Neural cell (in vitro differentiated cells): Measurements from ENCODE around the gene OR6K3. TPM values are rescaled to one million over a fixed set of nuclear protein-coding genes. Genes with fewer than 3 reads are reported as not detected.

ENCODE experiments used
- H2AFZ ChIP-seq: fragments of 200-600, 300-800 bp; sonication (generic), shearing (Covaris generic); 2 replicates; pipeline ENCODE4 v1.6.0; 2014; ENCODE audit warnings: low read depth, mild to moderate bottlenecking, antibody characterized with exemption, low read length, moderate library complexity
- H3F3A ChIP-seq: fragments of 200-600 bp; shearing (Covaris generic); 2 replicates; pipeline ENCODE4 v1.6.1; 2016; ENCODE audit warnings: mild to moderate bottlenecking, moderate library complexity, mixed read lengths, antibody characterized with exemption, low read length; ENCODE audit not compliant: insufficient read depth, poor library complexity, severe bottlenecking
- H3K27ac ChIP-seq: fragments of 200-600, 300-800 bp; sonication (generic), shearing (Covaris generic); 2 replicates; pipeline ENCODE4 v1.5.1; 2014; ENCODE audit warnings: mild to moderate bottlenecking, low read length, moderate library complexity
- H3K27me3 ChIP-seq: fragments of 300-800, 200-600 bp; sonication (generic), shearing (Covaris generic); 2 replicates; pipeline ENCODE4 v1.6.0; 2014; ENCODE audit warnings: mild to moderate bottlenecking, low read depth, low read length, moderate library complexity; ENCODE audit not compliant: insufficient read depth
- H3K36me3 ChIP-seq: fragments of 300-800, 200-600 bp; sonication (generic), shearing (Covaris generic); 2 replicates; pipeline ENCODE4 v1.5.1; 2014; ENCODE audit warnings: mild to moderate bottlenecking, antibody characterized with exemption, low read length, moderate library complexity; ENCODE audit not compliant: insufficient read depth
- H3K4me2 ChIP-seq: fragments of 300-800, 200-600 bp; sonication (generic), shearing (Covaris generic); 2 replicates; pipeline ENCODE4 v1.6.0; 2014; ENCODE audit warnings: mild to moderate bottlenecking, low read length
- H3K4me3 ChIP-seq: fragments of 300-800, 200-600 bp; sonication (generic), shearing (Covaris generic); 2 replicates; pipeline ENCODE4 v1.5.1; 2014; ENCODE audit warnings: mild to moderate bottlenecking, low read length, moderate library complexity
- H3K79me2 ChIP-seq: fragments of 200-600 bp; shearing (Covaris generic); replicated peaks from 2 replicates; pipeline ENCODE4 v1.6.0; 2014; ENCODE audit warnings: mild to moderate bottlenecking, low read length, moderate library complexity; ENCODE audit not compliant: insufficient read depth
- H3K9ac ChIP-seq: fragments of 300-800, 200-600 bp; sonication (generic), shearing (Covaris generic); 2 replicates; pipeline ENCODE4 v1.6.1; 2016; ENCODE audit warnings: mild to moderate bottlenecking, low read length, mixed read lengths
- H3K9me2 ChIP-seq: fragments of 200-600 bp; shearing (Covaris generic); 2 replicates; pipeline ENCODE4 v1.6.1; 2016; ENCODE audit warnings: mild to moderate bottlenecking, low read length, mixed read lengths; ENCODE audit not compliant: insufficient read depth
- H3K9me3 ChIP-seq: fragments of 200-600, 300-800 bp; sonication (generic), shearing (Covaris generic); 2 replicates; pipeline ENCODE4 v1.6.1; 2016; ENCODE audit warnings: mild to moderate bottlenecking, mixed run types, low read length, moderate library complexity, mixed read lengths
- H4K20me1 ChIP-seq: fragments of 200-600 bp; shearing (Covaris generic); 2 replicates; pipeline ENCODE4 v1.6.1; 2016; ENCODE audit warnings: mild to moderate bottlenecking, mixed run types; ENCODE audit not compliant: insufficient read depth
- EZH2 ChIP-seq: fragments of 200-600, 300-800 bp; shearing (Covaris generic), sonication (generic); IDR thresholded peaks from 2 replicates; pipeline ENCODE4 v1.6.1; 2014; ENCODE audit warnings: antibody characterized with exemption, low read length, borderline replicate concordance, mild to moderate bottlenecking; ENCODE audit not compliant: insufficient read depth, poor library complexity, severe bottlenecking
- MXI1 ChIP-seq: fragments of 450-650 bp; conservative IDR thresholded peaks from 2 replicates; pipeline ENCODE4 v1.6.1; 2014; ENCODE audit warnings: antibody characterized with exemption, mild to moderate bottlenecking; ENCODE audit not compliant: poor library complexity, severe bottlenecking
- POLR2AphosphoS5 ChIP-seq: IDR thresholded peaks from 2 replicates; pipeline ENCODE4 v1.6.1; 2012
- RAD21 ChIP-seq: fragments of 450-650 bp; conservative IDR thresholded peaks from 2 replicates; pipeline ENCODE4 v1.6.1; 2014; ENCODE audit warnings: antibody characterized with exemption, mild to moderate bottlenecking, moderate library complexity
- SMC3 ChIP-seq: fragments of 450-650 bp; conservative IDR thresholded peaks from 2 replicates; pipeline ENCODE4 v1.6.1; 2014; ENCODE audit warnings: antibody characterized with exemption, mild to moderate bottlenecking, moderate library complexity; ENCODE audit not compliant: poor library complexity
- TAF1 ChIP-seq: IDR thresholded peaks from 2 replicates; pipeline ENCODE4 v1.6.1; 2012; ENCODE audit warnings: low read depth
- polyA plus RNA-seq: library from polyadenylated mRNA; depleted of rRNA; stranded (reverse); fragments of >200 nt; gene quantifications from 2 replicates; pipeline ENCODE4 v1.2.3, GENCODE V29; 2014
- TF ChIP-seq, protein P1 (sequence below): fragments of 450-650 bp; IDR thresholded peaks from 2 replicates; pipeline ENCODE4 v1.5.1; 2014; ENCODE audit warnings: antibody characterized with exemption, mild to moderate bottlenecking, moderate library complexity; ENCODE audit not compliant: poor library complexity, severe bottlenecking
- TF ChIP-seq, protein P2 (sequence below): IDR thresholded peaks from 2 replicates; pipeline ENCODE4 v1.6.1; 2012; ENCODE audit warnings: borderline replicate concordance

Gene OR6K3
- polyA plus RNA-seq, 1 donor from 2014 or later = not detected

DNA sequence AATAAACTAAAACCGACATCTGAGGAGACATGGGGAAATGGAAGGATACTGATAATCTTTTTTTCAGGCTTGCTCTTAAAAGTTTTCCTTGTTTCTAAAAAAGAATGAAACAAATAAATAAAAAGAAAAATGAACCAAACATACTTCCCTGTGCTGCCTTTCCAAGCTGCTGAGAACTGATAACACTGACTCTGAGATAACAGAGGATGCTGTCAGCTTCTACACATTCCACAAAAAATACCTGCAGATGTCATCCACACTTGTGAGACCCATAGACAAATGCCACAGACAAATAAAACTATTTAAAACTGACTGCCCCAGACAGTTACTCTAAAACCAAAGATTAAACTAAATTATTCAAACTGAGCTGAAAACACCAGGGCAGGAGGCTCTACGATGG lies 12.0 kb upstream of the OR6K3 start:
- H3K36me3 ChIP-seq = no peaks in the 10 kb centered on the region
- no peaks in the 10 kb centered on the region for H3K9me2 ChIP-seq
- no peaks in the 10 kb centered on the region for H4K20me1 ChIP-seq
- no peaks in the 10 kb centered on the region for H3F3A ChIP-seq
- H3K27ac ChIP-seq = no peak overlapping the region
- H3K4me2 ChIP-seq = no peak overlapping the region
- no peak overlapping the region for H2AFZ ChIP-seq
- no peaks in the 10 kb centered on the region for H3K27me3 ChIP-seq
- H3K9ac ChIP-seq = no peak overlapping the region
- no peaks in the 10 kb centered on the region for H3K9me3 ChIP-seq
- H3K79me2 ChIP-seq = no peaks in the 10 kb centered on the region
- TF ChIP-seq, protein P1, sequence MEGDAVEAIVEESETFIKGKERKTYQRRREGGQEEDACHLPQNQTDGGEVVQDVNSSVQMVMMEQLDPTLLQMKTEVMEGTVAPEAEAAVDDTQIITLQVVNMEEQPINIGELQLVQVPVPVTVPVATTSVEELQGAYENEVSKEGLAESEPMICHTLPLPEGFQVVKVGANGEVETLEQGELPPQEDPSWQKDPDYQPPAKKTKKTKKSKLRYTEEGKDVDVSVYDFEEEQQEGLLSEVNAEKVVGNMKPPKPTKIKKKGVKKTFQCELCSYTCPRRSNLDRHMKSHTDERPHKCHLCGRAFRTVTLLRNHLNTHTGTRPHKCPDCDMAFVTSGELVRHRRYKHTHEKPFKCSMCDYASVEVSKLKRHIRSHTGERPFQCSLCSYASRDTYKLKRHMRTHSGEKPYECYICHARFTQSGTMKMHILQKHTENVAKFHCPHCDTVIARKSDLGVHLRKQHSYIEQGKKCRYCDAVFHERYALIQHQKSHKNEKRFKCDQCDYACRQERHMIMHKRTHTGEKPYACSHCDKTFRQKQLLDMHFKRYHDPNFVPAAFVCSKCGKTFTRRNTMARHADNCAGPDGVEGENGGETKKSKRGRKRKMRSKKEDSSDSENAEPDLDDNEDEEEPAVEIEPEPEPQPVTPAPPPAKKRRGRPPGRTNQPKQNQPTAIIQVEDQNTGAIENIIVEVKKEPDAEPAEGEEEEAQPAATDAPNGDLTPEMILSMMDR = no peak
- TF ChIP-seq EZH2 (no peak), SMC3 (no peak), RAD21 (no peak)
- TF ChIP-seq, protein P2, sequence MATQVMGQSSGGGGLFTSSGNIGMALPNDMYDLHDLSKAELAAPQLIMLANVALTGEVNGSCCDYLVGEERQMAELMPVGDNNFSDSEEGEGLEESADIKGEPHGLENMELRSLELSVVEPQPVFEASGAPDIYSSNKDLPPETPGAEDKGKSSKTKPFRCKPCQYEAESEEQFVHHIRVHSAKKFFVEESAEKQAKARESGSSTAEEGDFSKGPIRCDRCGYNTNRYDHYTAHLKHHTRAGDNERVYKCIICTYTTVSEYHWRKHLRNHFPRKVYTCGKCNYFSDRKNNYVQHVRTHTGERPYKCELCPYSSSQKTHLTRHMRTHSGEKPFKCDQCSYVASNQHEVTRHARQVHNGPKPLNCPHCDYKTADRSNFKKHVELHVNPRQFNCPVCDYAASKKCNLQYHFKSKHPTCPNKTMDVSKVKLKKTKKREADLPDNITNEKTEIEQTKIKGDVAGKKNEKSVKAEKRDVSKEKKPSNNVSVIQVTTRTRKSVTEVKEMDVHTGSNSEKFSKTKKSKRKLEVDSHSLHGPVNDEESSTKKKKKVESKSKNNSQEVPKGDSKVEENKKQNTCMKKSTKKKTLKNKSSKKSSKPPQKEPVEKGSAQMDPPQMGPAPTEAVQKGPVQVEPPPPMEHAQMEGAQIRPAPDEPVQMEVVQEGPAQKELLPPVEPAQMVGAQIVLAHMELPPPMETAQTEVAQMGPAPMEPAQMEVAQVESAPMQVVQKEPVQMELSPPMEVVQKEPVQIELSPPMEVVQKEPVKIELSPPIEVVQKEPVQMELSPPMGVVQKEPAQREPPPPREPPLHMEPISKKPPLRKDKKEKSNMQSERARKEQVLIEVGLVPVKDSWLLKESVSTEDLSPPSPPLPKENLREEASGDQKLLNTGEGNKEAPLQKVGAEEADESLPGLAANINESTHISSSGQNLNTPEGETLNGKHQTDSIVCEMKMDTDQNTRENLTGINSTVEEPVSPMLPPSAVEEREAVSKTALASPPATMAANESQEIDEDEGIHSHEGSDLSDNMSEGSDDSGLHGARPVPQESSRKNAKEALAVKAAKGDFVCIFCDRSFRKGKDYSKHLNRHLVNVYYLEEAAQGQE = no peak
- no peak overlapping the region for H3K4me3 ChIP-seq

DNA sequence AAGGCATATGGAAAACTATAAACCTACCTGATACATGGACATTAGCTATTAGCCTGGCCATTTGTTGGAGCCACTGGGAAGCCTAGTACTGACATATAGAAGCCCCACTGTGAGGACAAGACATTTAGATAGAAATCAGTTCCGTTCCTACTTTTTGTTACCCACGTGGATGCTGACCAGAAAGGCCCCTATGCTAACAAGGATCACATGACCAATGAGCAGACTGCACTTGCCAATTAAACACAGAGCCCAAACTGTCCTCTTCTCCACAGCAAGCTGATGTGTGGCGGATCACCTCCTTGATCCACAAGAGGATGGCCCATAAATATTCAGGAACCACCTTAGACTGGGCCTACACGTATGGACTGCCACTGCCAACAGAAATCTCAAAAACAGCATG lies 11.2 kb upstream of the OR6K3 start:
- Histone ChIP-seq H3K36me3 (no peaks in the 10 kb centered on the region), H4K20me1 (no peaks in the 10 kb centered on the region), H3K9ac (no peak overlapping the region), H3K79me2 (no peaks in the 10 kb centered on the region), H3K9me2 (no peaks in the 10 kb centered on the region), H3K27ac (no peak overlapping the region), H3K4me3 (no peak overlapping the region), H2AFZ (no peak overlapping the region), H3K9me3 (no peaks in the 10 kb centered on the region), H3K27me3 (no peaks in the 10 kb centered on the region), H3F3A (no peaks in the 10 kb centered on the region), H3K4me2 (no peak overlapping the region)
- no peak for TF ChIP-seq MXI1
- TF ChIP-seq EZH2 = no peak
- TF ChIP-seq, protein P1 = no peak
- TF ChIP-seq, protein P2 = no peak
- TF ChIP-seq POLR2AphosphoS5 = no peak
- TF ChIP-seq SMC3 = no peak
- no peak for TF ChIP-seq TAF1
- TF ChIP-seq RAD21 = no peak
